ENCODE results near the gene S100A9.

DNA sequence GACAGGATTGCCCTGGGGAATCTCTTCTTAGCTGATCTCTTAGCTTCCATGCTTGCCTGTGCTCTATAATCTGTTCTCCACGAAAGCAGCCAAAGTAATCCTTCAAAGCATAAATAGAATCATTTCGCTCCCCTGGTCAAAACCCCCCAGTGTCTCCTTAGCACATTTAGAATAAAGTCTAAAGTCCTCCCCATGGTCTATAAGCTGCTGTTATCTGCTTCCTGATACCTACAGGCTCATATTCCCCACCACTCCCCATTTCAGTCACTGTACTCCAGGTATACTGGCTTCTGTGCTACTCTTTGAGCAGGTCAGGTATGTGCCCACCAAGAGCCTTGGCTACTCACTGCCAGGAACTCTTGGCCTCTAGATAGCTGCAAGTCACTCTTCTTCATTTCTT is 14.9 kb downstream of the S100A9 start:
- no peak for TF ChIP-seq CTCF (conservative IDR thresholded peaks at IDR 0.05 in 1 of 2, IDR thresholded peaks at IDR 0.05 in 1 of 2; ENCODE audit: extremely low read depth in 1 of 2, insufficient read depth in 1 of 2, low read depth in 1 of 2, low read length in 2 of 2)
- no peak for TF ChIP-seq EZH2 (IDR thresholded peaks at IDR 0.05; ENCODE audit: borderline replicate concordance, low read length)
